MM.1S (cell line): ENCODE data around the gene ASPN.

Experiments used
- CTCF ChIP-seq: fragments of 300-600 bp; sonication (generic); IDR thresholded peaks from 2 replicates; pipeline ENCODE4 v1.5.1; 2016; ENCODE audit warnings: antibody characterized with exemption, low read length, mixed read lengths
- EZH2 ChIP-seq: fragments of 300-600 bp; sonication (generic); optimal IDR thresholded peaks from 2 replicates; pipeline ENCODE3; 2017; ENCODE audit warnings: low read depth, mild to moderate bottlenecking, antibody characterized with exemption, low read length, mixed read lengths

- TF ChIP-seq EZH2 (no peak), CTCF (no peak)
Measured at GRCh38 chr9:92483627-92484545, 1.6 kb upstream of the ASPN start.
